Endothelial cell of umbilical vein (primary cell): ENCODE data around the gene STAT5B. TPM values are rescaled to one million over a fixed set of nuclear protein-coding genes. Genes with fewer than 3 reads are reported as not detected.

Experiments used
- BruUV-seq: library from RNA; stranded (reverse); fragments of 400-500 nt; replicated peaks from 2 replicates; lab custom pipeline; 2021; lab: Mats Ljungman, UMichigan
- CTCF ChIA-PET: fragments of 300-600, 350-600 bp; sonication (Branson Sonifier 250); formaldehyde crosslinking; loops from one replicate; lab custom pipeline; 2021; ENCODE audit warnings: antibody characterized with exemption, inconsistent platforms; lab: Charles Lee
- POLR2A ChIA-PET: fragments of 300-600, 350-600 bp; sonication (Branson Sonifier 250); formaldehyde crosslinking; loops from one replicate; lab custom pipeline; 2021; ENCODE audit warnings: antibody characterized with exemption, inconsistent platforms; lab: Charles Lee
- DNase-seq: peaks from one replicate; pipeline ENCODE4 v3.0.0-alpha.2; 2011; ENCODE audit warnings: low read depth, low spot score
- FAIRE-seq: peaks from 2 replicates; lab custom pipeline; 2011; peaks lifted over from hg19 to GRCh38; lab: Jason Lieb, UNC
- H2AFZ ChIP-seq: 2 replicates; pipeline ENCODE4 v1.6.0; 2012; ENCODE audit warnings: low read depth, low read length, control low read depth, inconsistent platforms
- H3K27ac ChIP-seq: 2 replicates; pipeline ENCODE4 v1.5.1; 2011; ENCODE audit warnings: low read depth, mild to moderate bottlenecking, control low read depth, low read length, moderate library complexity; ENCODE audit not compliant: insufficient read depth
- H3K27me3 ChIP-seq, 2 experiments: 2 replicates each; pipeline versions ENCODE4 v1.6.0 to v1.6.1; 2011; ENCODE audit warnings: low read length in 2 of 2, mixed read lengths in 1 of 2; ENCODE audit not compliant: control insufficient read depth in 2 of 2, insufficient read depth in 2 of 2
- H3K36me3 ChIP-seq, 2 experiments: 2 replicates in 1 of 2; 3 replicates in 1 of 2; pipeline ENCODE4 v1.5.1; 2011; ENCODE audit warnings: low read length in 2 of 2, mild to moderate bottlenecking in 1 of 2, moderate library complexity in 1 of 2; ENCODE audit not compliant: control insufficient read depth in 2 of 2, insufficient read depth in 2 of 2; ENCODE audit errors: extremely low read depth in 1 of 2
- H3K4me1 ChIP-seq: 3 replicates; pipeline ENCODE4 v1.5.1; 2011; ENCODE audit warnings: mild to moderate bottlenecking, low read length; ENCODE audit not compliant: control insufficient read depth, insufficient read depth; ENCODE audit errors: extremely low read depth
- H3K4me2 ChIP-seq: 2 replicates; pipeline ENCODE4 v1.6.1; 2011; ENCODE audit warnings: low read length, control low read depth, mixed read lengths; ENCODE audit not compliant: insufficient read depth
- H3K4me3 ChIP-seq, 3 experiments: fragments of 200-600 bp in 1 of 3; sonication (generic), shearing (Covaris generic) in 1 of 3; replicated peaks in 1 of 3; 2 replicates each; pipeline ENCODE4 v1.5.1; 2011 to 2016; ENCODE audit warnings: control low read depth in 3 of 3, low read length in 3 of 3, mild to moderate bottlenecking in 2 of 3, inconsistent platforms in 1 of 3, low read depth in 1 of 3, moderate library complexity in 1 of 3; ENCODE audit not compliant: insufficient read depth in 1 of 3
- H3K79me2 ChIP-seq: 2 replicates; pipeline ENCODE4 v1.6.0; 2012; ENCODE audit warnings: low read length, inconsistent platforms; ENCODE audit not compliant: control insufficient read depth, insufficient read depth
- H3K9ac ChIP-seq: replicated peaks from 2 replicates; pipeline ENCODE3; 2011; ENCODE audit warnings: low read length, control low read depth; ENCODE audit not compliant: insufficient read depth; ENCODE audit errors: extremely low read depth
- H3K9me1 ChIP-seq: replicated peaks from 3 replicates; pipeline ENCODE4 v1.6.0; 2011; ENCODE audit warnings: mild to moderate bottlenecking, low read length; ENCODE audit not compliant: control insufficient read depth, insufficient read depth; ENCODE audit errors: extremely low read depth
- H3K9me3 ChIP-seq: replicated peaks from 2 replicates; pipeline ENCODE4 v1.5.1; 2012; ENCODE audit warnings: low read length, inconsistent platforms; ENCODE audit not compliant: control insufficient read depth, insufficient read depth
- H4K20me1 ChIP-seq: replicated peaks from 2 replicates; pipeline ENCODE3; 2011; ENCODE audit warnings: mild to moderate bottlenecking, low read length; ENCODE audit not compliant: control insufficient read depth, insufficient read depth; ENCODE audit errors: extremely low read depth
- CTCF ChIP-seq, 2 donors: IDR thresholded peaks; 1 replicate in 1 of 2; 2 replicates in 1 of 2; pipeline ENCODE4 v1.5.1; 2011; ENCODE audit warnings: low read length in 2 of 2, mild to moderate bottlenecking in 2 of 2, moderate library complexity in 2 of 2, control low read depth in 1 of 2, inconsistent platforms in 1 of 2, low read depth in 1 of 2; ENCODE audit not compliant: insufficient read depth in 1 of 2; ENCODE audit errors: extremely low read depth in 1 of 2
- EZH2 ChIP-seq: IDR thresholded peaks from 2 replicates; pipeline ENCODE4 v1.6.1; 2012; ENCODE audit warnings: borderline replicate concordance, low read depth, mild to moderate bottlenecking, moderate library complexity, low read length, inconsistent platforms; ENCODE audit not compliant: severe bottlenecking
- FOS ChIP-seq: IDR thresholded peaks from 2 replicates; pipeline ENCODE4 v1.6.1; 2011; ENCODE audit warnings: mild to moderate bottlenecking, low read length, moderate library complexity, borderline replicate concordance; ENCODE audit not compliant: insufficient read depth
- GATA2 ChIP-seq: IDR thresholded peaks from 2 replicates; pipeline ENCODE4 v1.7.0; 2011; ENCODE audit warnings: low read depth, mild to moderate bottlenecking, moderate library complexity, mixed read lengths, low read length; ENCODE audit not compliant: insufficient read length, insufficient read depth
- JUN ChIP-seq: IDR thresholded peaks from 2 replicates; pipeline ENCODE4 v1.6.1; 2011; ENCODE audit warnings: borderline replicate concordance, low read depth; ENCODE audit not compliant: insufficient read length, insufficient read depth
- MAX ChIP-seq: IDR thresholded peaks from 2 replicates; pipeline ENCODE4 v1.6.1; 2011; ENCODE audit not compliant: insufficient read depth, insufficient read length
- MYC ChIP-seq: IDR thresholded peaks from one replicate; pipeline ENCODE4 v1.6.1; 2011; ENCODE audit warnings: mild to moderate bottlenecking, low read depth, low read length
- POLR2A ChIP-seq: IDR thresholded peaks from 2 replicates; pipeline ENCODE4 v1.6.1; 2012; ENCODE audit warnings: low read depth, mild to moderate bottlenecking, control low read depth, low read length
- POLR2AphosphoS5 ChIP-seq: IDR thresholded peaks from 2 replicates; pipeline ENCODE4 v1.6.1; 2012; ENCODE audit warnings: low read depth, mild to moderate bottlenecking, control low read depth, low read length, moderate library complexity; ENCODE audit not compliant: insufficient read depth
- dilution Hi-C: fragments of 300-500 bp; cut with MboI; formaldehyde crosslinking; loops from one replicate; pipeline ENCODE4 v1.15.0; 2019; ENCODE audit warnings: low sequenced_read_pairs; ENCODE audit not compliant: extremely low pct_ligation_motif_present
- intact Hi-C: fragments of 100-400 bp; cut with micrococcal nuclease; formaldehyde crosslinking; loops from one replicate; pipeline ENCODE4 v1.10.0; 2022
- polyA plus RNA-seq, 4 experiments: library from polyadenylated mRNA; depleted of rRNA in 3 of 4; stranded (reverse) in 3 of 4; unstranded in 1 of 4; fragments of >200 nt; gene quantifications; 2 replicates each; pipeline versions ENCODE4 v1.2.1 to v1.2.3, GENCODE V29; 2011 to 2012; ENCODE audit warnings: missing spikeins in 1 of 4
- total RNA-seq: library from RNA; stranded (reverse); gene quantifications from 2 replicates; pipeline ENCODE4 v1.2.3, GENCODE V29; 2021

Gene STAT5B
- total and polyA plus RNA-seq, 2 donors (not counting 3 experiments of a cell fraction or from before 2014, with no cell fraction given) = 43.3 to 53.7 TPM

GRCh38 chr17:42312285-42313130, 36.3 kb upstream of the STAT5B start:
- H3K27ac ChIP-seq = no peak overlapping the region
- peaks cover 43% of the 10 kb centered on the region for H3K4me1 ChIP-seq
- no peaks in the 10 kb centered on the region for H3K27me3 ChIP-seq
- peak; percentile 86 for FAIRE-seq
- POLR2A ChIA-PET = interaction anchor here (0.7 to 1.0 kb wide), 3 partner anchors 111 to 208 kb away, joined by 3 to 5 read pairs (median 4); partner anchors contain the start of gene CAVIN1
- DNase-seq = peak; percentile 85
- no peaks in the 10 kb centered on the region for H3K79me2 ChIP-seq
- H4K20me1 ChIP-seq = no peaks in the 10 kb centered on the region
- TF ChIP-seq POLR2AphosphoS5 = peak; percentile 49
- peak; percentile 67 to 88 for TF ChIP-seq CTCF (IDR thresholded peaks at IDR 0.05; ENCODE audit: extremely low read depth in 1 of 2, insufficient read depth in 1 of 2, low read depth in 1 of 2, low read length in 2 of 2)
- no peak for TF ChIP-seq MAX
- no peak for TF ChIP-seq MYC
- TF ChIP-seq JUN = no peak
- TF ChIP-seq FOS = no peak
- TF ChIP-seq POLR2A = no peak
- no peak for TF ChIP-seq GATA2
- TF ChIP-seq EZH2 = no peak
- CTCF ChIA-PET = interaction anchor here (0.6 to 15.7 kb wide), 36 partner anchors 10 to 364 kb away, joined by 3 to 190 read pairs (median 4); partner anchors contain the start of genes CAVIN1, PLEKHH3 and STAT3
- no peak overlapping the region for H2AFZ ChIP-seq
- intact Hi-C loops (loop anchor here (1.0 to 2.0 kb wide), 2 partner anchors 90 to 205 kb away; no protein-coding TSS in a partner anchor), dilution Hi-C loops (no loop called here)
- H3K36me3 ChIP-seq = peaks cover 7 to 11% of the 10 kb centered on the region in 2 experiments
- H3K4me3 ChIP-seq = no peak overlapping the region
- no peaks in the 10 kb centered on the region for H3K9me1 ChIP-seq
- no TSS peak for BruUV-seq
- H3K4me2 ChIP-seq = no peak overlapping the region
- H3K9ac ChIP-seq = no peak overlapping the region
- H3K9me3 ChIP-seq = no peaks in the 10 kb centered on the region
